ENCODE results near the gene UGT2B17. TPM values are rescaled to one million over a fixed set of nuclear protein-coding genes. Genes with fewer than 3 reads are reported as not detected.
"Not testable (repeated sequence)": the region's sequence is repeated elsewhere in the genome, so short reads cannot be mapped to it uniquely, and the experiment has no call there.

Gene UGT2B17
- total and polyA plus RNA-seq, 9 donors: 0.15 to 0.26 (median 0.22) TPM; not detected in 5

DNA sequence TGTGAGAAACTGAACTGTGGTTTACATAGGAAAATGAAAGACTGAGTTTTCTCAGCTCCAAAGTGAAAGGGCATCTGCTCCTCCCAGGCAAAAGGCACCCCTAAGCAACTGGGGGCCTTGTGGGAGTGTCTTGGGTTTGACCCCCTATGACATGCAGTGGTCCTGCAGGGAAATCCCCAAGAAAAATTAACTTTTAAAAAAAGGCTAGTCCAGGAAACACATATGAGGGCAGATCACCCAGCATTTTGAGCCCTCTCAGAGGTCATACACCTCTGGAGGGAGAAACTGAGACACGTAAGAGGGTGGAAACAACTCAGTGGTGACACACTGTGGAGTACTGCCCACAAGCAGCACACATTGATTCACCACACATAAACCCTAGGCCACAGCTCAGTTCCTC lies 22.3 kb downstream of the UGT2B17 start:
- H3K27me3 ChIP-seq; H3K4me3 ChIP-seq; DNase-seq; H3K9me3 ChIP-seq; H3K4me1 ChIP-seq (ENCODE audit: insufficient read depth); H3K27ac ChIP-seq; intact Hi-C loops (cut with DNase I); H3K36me3 ChIP-seq: not testable (repeated sequence)
- 59 to 77% methylated on average over 1 of the region's 1 CpG; no CpG with 5 or more reads in 1 of the 3 donors for WGBS, 3 donors

GRCh38 chr4:68552818-68553811 lies 23.0 kb downstream of the UGT2B17 start:
- DNase-seq; H3K36me3 ChIP-seq; H3K4me1 ChIP-seq (ENCODE audit: insufficient read depth); H3K27me3 ChIP-seq; H3K27ac ChIP-seq; intact Hi-C loops (cut with DNase I); H3K9me3 ChIP-seq; H3K4me3 ChIP-seq: not testable (repeated sequence)
- WGBS, 3 donors: 56 to 60% methylated on average over 5 of the region's 5 CpGs; no CpG with 5 or more reads in 1 of the 3 donors

- H3K4me1 ChIP-seq (ENCODE audit: insufficient read depth); H3K36me3 ChIP-seq; intact Hi-C loops (cut with DNase I); H3K4me3 ChIP-seq; H3K9me3 ChIP-seq; DNase-seq; H3K27ac ChIP-seq; H3K27me3 ChIP-seq: not testable (repeated sequence)
- WGBS, 3 donors: 81% methylated on average over 13 of the region's 13 CpGs; no CpG with 5 or more reads in 1 of the 3 donors
These were observed 33.4 kb downstream of the UGT2B17 start for GRCh38 chr4:68542742-68543141.

- no peaks in the 10 kb centered on the region for H3K27me3 ChIP-seq
- TF ChIP-seq POLR2A (IDR thresholded peaks at IDR 0.05): no peak
- no peak for TF ChIP-seq EP300 (IDR thresholded peaks at IDR 0.05)
- TF ChIP-seq CTCF (IDR thresholded peaks at IDR 0.05): no peak
- WGBS, 3 donors: 70 to 82% methylated on average over 3 of the region's 3 CpGs; no CpG with 5 or more reads in 1 of the 3 donors
- intact Hi-C loops (cut with DNase I): no loop called here
- no peak overlapping the region for H3K4me3 ChIP-seq
- no peaks in the 10 kb centered on the region for H3K36me3 ChIP-seq
- no peaks in the 10 kb centered on the region for H3K4me1 ChIP-seq (ENCODE audit: insufficient read depth)
- DNase-seq: no peak
- H3K9me3 ChIP-seq: no peaks in the 10 kb centered on the region
- no peak overlapping the region for H3K27ac ChIP-seq
These were observed 39.7 kb downstream of the UGT2B17 start for GRCh38 chr4:68536375-68536774.

DNA sequence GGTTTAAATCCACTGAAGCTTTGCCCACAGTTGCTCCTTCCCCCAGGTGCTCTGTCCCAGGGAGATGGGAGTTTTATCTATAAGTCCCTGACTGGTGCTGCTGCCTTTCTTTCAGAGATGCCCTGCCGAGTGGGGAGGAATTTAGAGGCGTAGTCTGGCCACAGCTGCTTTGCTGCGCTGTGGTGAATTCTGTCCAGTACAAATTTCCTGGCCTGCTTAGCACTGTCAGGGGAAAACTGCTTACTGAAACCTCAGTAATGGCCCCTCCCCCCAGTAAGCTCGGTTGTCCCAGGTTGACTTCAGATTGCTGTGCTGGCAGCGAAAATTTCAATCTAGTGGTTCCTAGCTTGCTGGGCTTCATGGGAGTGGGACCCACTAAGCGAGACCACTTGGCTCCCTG lies 40.1 kb downstream of the UGT2B17 start:
- Histone ChIP-seq H3K4me3 (no peak overlapping the region), H3K36me3 (no peaks in the 10 kb centered on the region), H3K4me1 (ENCODE audit: insufficient read depth) (no peaks in the 10 kb centered on the region), H3K27ac (no peak overlapping the region), H3K9me3 (no peaks in the 10 kb centered on the region), H3K27me3 (no peaks in the 10 kb centered on the region)
- WGBS, 3 donors: 54 to 72% methylated on average over 5 to 6 of the region's 6 CpGs; no CpG with 5 or more reads in 1 of the 3 donors
- intact Hi-C loops (cut with DNase I): no loop called here
- DNase-seq: no peak
- TF ChIP-seq EP300 (IDR thresholded peaks at IDR 0.05): no peak
- TF ChIP-seq CTCF (IDR thresholded peaks at IDR 0.05): no peak
- TF ChIP-seq POLR2A (IDR thresholded peaks at IDR 0.05): no peak

- H3K36me3 ChIP-seq; H3K9me3 ChIP-seq; DNase-seq; H3K27ac ChIP-seq; H3K4me3 ChIP-seq; H3K4me1 ChIP-seq (ENCODE audit: insufficient read depth); intact Hi-C loops (cut with DNase I); H3K27me3 ChIP-seq: not testable (repeated sequence)
- WGBS, 3 donors: 29 to 42% methylated on average over 1 of the region's 1 CpG; no CpG with 5 or more reads in 1 of the 3 donors
These were observed 53.9 kb downstream of the UGT2B17 start for GRCh38 chr4:68522232-68522631.
